Muscle of arm (tissue), 12 donors: ENCODE data around the gene SWAP70. TPM values are rescaled to one million over a fixed set of nuclear protein-coding genes. Genes with fewer than 3 reads are reported as not detected.
"Not testable (repeated sequence)": the region's sequence is repeated elsewhere in the genome, so short reads cannot be mapped to it uniquely, and the experiment has no call there.

ENCODE experiments used
- DNase-seq: peaks from one replicate; pipeline ENCODE4 v3.0.0-alpha.2; 2013
- polyA plus RNA-seq, 12 donors: library from polyadenylated mRNA; unstranded; fragments of 120-200 nt; gene quantifications; one replicate each; pipeline ENCODE4 v1.2.1, GENCODE V29; 2013; ENCODE audit not compliant: insufficient read length in 12 of 12

The SWAP70 gene
- polyA plus RNA-seq, 12 donors: 11.9 to 24.4 (median 14.9) TPM; not detected in 1

GRCh38 chr11:9718147-9718546 is 54.3 kb downstream of the SWAP70 start:
- DNase-seq: no peak

GRCh38 chr11:9719566-9720289 is 55.9 kb downstream of the SWAP70 start:
- no peak for DNase-seq

GRCh38 chr11:9720290-9720630 is 56.4 kb downstream of the SWAP70 start:
- no peak for DNase-seq

- no peak for DNase-seq
Measured at GRCh38 chr11:9722023-9722422, 58.1 kb downstream of the SWAP70 start.

- DNase-seq: no peak
Measured at GRCh38 chr11:9722893-9723292, 59.0 kb downstream of the SWAP70 start.

GRCh38 chr11:9726321-9727022 is 62.6 kb downstream of the SWAP70 start:
- DNase-seq: no peak

GRCh38 chr11:9728058-9728457 is 64.2 kb downstream of the SWAP70 start:
- no peak for DNase-seq

- no peak for DNase-seq
Measured at GRCh38 chr11:9731256-9731655, 67.4 kb downstream of the SWAP70 start.

- DNase-seq: no peak
Measured at GRCh38 chr11:9732453-9732852, 68.6 kb downstream of the SWAP70 start.

- no peak for DNase-seq
Measured at GRCh38 chr11:9733212-9733611, 69.3 kb downstream of the SWAP70 start.

GRCh38 chr11:9735236-9735635 is 71.4 kb downstream of the SWAP70 start:
- no peak for DNase-seq

- DNase-seq: no peak
Measured at GRCh38 chr11:9735919-9736318, 72.0 kb downstream of the SWAP70 start.

- DNase-seq: no peak
Measured at GRCh38 chr11:9736365-9736764, 72.5 kb downstream of the SWAP70 start.

- no peak for DNase-seq
Measured at GRCh38 chr11:9738116-9738515, 74.2 kb downstream of the SWAP70 start.

- DNase-seq: no peak
Measured at GRCh38 chr11:9738707-9739106, 74.8 kb downstream of the SWAP70 start.

GRCh38 chr11:9739123-9739900 is 75.4 kb downstream of the SWAP70 start:
- no peak for DNase-seq

GRCh38 chr11:9740202-9740883 is 76.5 kb downstream of the SWAP70 start:
- no peak for DNase-seq

GRCh38 chr11:9741260-9741659 is 77.4 kb downstream of the SWAP70 start:
- DNase-seq: no peak

GRCh38 chr11:9743512-9743911 is 79.6 kb downstream of the SWAP70 start:
- DNase-seq: not testable (repeated sequence)

- DNase-seq: no peak
Measured at GRCh38 chr11:9745411-9746211, 81.7 kb downstream of the SWAP70 start.

- DNase-seq: no peak
Measured at GRCh38 chr11:9747229-9747628, 83.4 kb downstream of the SWAP70 start.
